CD4-positive, alpha-beta memory T cell (primary cell): ENCODE results near the gene ZSCAN22. TPM values are rescaled to one million over a fixed set of nuclear protein-coding genes. Genes with fewer than 3 reads are reported as not detected.
A peak's percentile ranks its signal among the peaks of the same experiment; 100 is the strongest.

ENCODE experiments used
- CTCF ChIA-PET: fragments of 350-600 bp; sonication (Branson Sonifier 250); formaldehyde crosslinking; loops from one replicate; lab custom pipeline; 2021; ENCODE audit warnings: inconsistent platforms; ENCODE audit not compliant: partially characterized antibody; lab: Charles Lee
- POLR2A ChIA-PET: fragments of 350-600 bp; sonication (Branson Sonifier 250); formaldehyde crosslinking; loops from one replicate; lab custom pipeline; 2021; ENCODE audit not compliant: partially characterized antibody; lab: Charles Lee
- DNase-seq, 5 donors: peaks; one replicate each; pipeline versions ENCODE4 v3.0.0 to v3.0.0-alpha.2; 2020 to 2022; ENCODE audit warnings: mixed read lengths in 1 of 5
- H3K27ac ChIP-seq: one replicate; pipeline ENCODE4 v1.7.0; 2013; ENCODE audit warnings: low read depth, low read length
- H3K27me3 ChIP-seq: 2 replicates; pipeline ENCODE4 v1.7.0; 2013; ENCODE audit warnings: mild to moderate bottlenecking, low read length, moderate library complexity; ENCODE audit not compliant: insufficient read depth
- H3K36me3 ChIP-seq: 2 replicates; pipeline ENCODE4 v1.7.0; 2013; ENCODE audit warnings: mild to moderate bottlenecking, low read length, moderate library complexity; ENCODE audit not compliant: insufficient read depth
- H3K4me1 ChIP-seq: 2 replicates; pipeline ENCODE4 v1.7.0; 2013; ENCODE audit warnings: mild to moderate bottlenecking, low read length, moderate library complexity; ENCODE audit not compliant: insufficient read depth
- H3K4me3 ChIP-seq, 2 donors: one replicate each; pipeline ENCODE4 v1.7.0; 2013; ENCODE audit warnings: low read length in 2 of 2, mild to moderate bottlenecking in 1 of 2
- H3K9me3 ChIP-seq, 2 donors: one replicate each; pipeline ENCODE4 v1.7.0; 2013; ENCODE audit warnings: low read length in 2 of 2, control low read depth in 1 of 2; ENCODE audit not compliant: control insufficient read depth in 1 of 2
- H3K27ac Mint-ChIP-seq, 7 donors: one replicate each; pipeline ENCODE4 v1.8.0; 2020 to 2021; ENCODE audit warnings: mixed read lengths in 7 of 7, mild to moderate bottlenecking in 6 of 7, inconsistent platforms in 3 of 7, moderate library complexity in 3 of 7
- H3K27me3 Mint-ChIP-seq, 2 donors: one replicate each; pipeline ENCODE4 v1.8.0; 2020 to 2021; ENCODE audit warnings: mixed read lengths in 2 of 2
- H3K36me3 Mint-ChIP-seq, 2 donors: one replicate each; pipeline ENCODE4 v1.8.0; 2020 to 2021; ENCODE audit warnings: mixed read lengths in 2 of 2, inconsistent platforms in 1 of 2, mild to moderate bottlenecking in 1 of 2
- H3K4me1 Mint-ChIP-seq, 4 donors: one replicate each; pipeline ENCODE4 v1.8.0; 2020 to 2021; ENCODE audit warnings: mixed read lengths in 4 of 4, mild to moderate bottlenecking in 1 of 4
- H3K4me3 Mint-ChIP-seq, 8 donors: one replicate each; pipeline ENCODE4 v1.8.0; 2020 to 2021; ENCODE audit warnings: mixed read lengths in 8 of 8, mild to moderate bottlenecking in 7 of 8, moderate library complexity in 6 of 8, inconsistent platforms in 3 of 8
- H3K9me3 Mint-ChIP-seq, 8 donors: one replicate each; pipeline ENCODE4 v1.8.0; 2020 to 2021; ENCODE audit warnings: mixed read lengths in 8 of 8, mild to moderate bottlenecking in 5 of 8, inconsistent platforms in 3 of 8, moderate library complexity in 1 of 8
- intact Hi-C: fragments of 100-400 bp; cut with micrococcal nuclease; formaldehyde crosslinking; loops from one replicate; pipeline ENCODE4 v1.15.1; 2023
- polyA plus RNA-seq, 2 donors: library from polyadenylated mRNA; unstranded; fragments of 300-500 nt; fragmentation: Illumina TruSeq; gene quantifications; one replicate each; pipeline ENCODE4 v1.2.3, GENCODE V29; 2021
- total RNA-seq, 2 experiments: library from RNA; stranded (reverse); gene quantifications; one replicate each; pipeline ENCODE4 v1.2.3, GENCODE V29; 2021

The ZSCAN22 gene
- total RNA-seq (1 to 10 TPM; 5.0 to 5.3 TPM), polyA plus RNA-seq (1 to 10 TPM in 1 of 2 donors, under 1 TPM in 1; 0.36 to 3.5 TPM)

GRCh38 chr19:58326914-58327726 is at the start of gene ZSCAN22:
Gene ZSCAN22, plus strand, starts transcription at chr19:58326994. Its CDS starts 7,809 bp downstream, at chr19:58334803.
- POLR2A ChIA-PET, result interaction anchor here (0.6 to 1.8 kb wide), 12 partner anchors 19 to 217 kb away, joined by 3 to 13 read pairs (median 4); partner anchors contain the start of genes ERVK3-1, TRIM28, ZBTB45 and ZNF497

GRCh38 chr19:58277197-58277596 is 49.6 kb upstream of the ZSCAN22 start:
- POLR2A ChIA-PET, result interaction anchor here (0.5 to 1.3 kb wide), 5 partner anchors 15 to 472 kb away, joined by 3 to 4 read pairs (median 3); partner anchors contain the start of gene ERVK3-1
- Histone ChIP-seq H3K9me3 (peaks cover 0 to 9% of the 10 kb centered on the region in 2 donors), H3K36me3 (peaks cover 8% of the 10 kb centered on the region), H3K27ac (no peak overlapping the region), H3K4me3 (no peak overlapping the region), H3K27me3 (no peaks in the 10 kb centered on the region), H3K4me1 (peaks cover 36% of the 10 kb centered on the region)
- Mint-ChIP-seq H3K27ac (peak overlapping the region in 2 of 7 donors; percentile 79 to 91), H3K9me3 (peaks cover 2 to 26% (median 13%) of the 10 kb centered on the region in 8 donors), H3K36me3 (peaks cover 34 to 40% of the 10 kb centered on the region in 2 donors), H3K4me3 (peak overlapping the region; percentile 18 to 100 (median 60)), H3K27me3 (no peaks in the 10 kb centered on the region), H3K4me1 (peaks cover 26 to 57% (median 36%) of the 10 kb centered on the region in 4 donors)
- no peak for DNase-seq
- intact Hi-C loops, result no loop called here
- CTCF ChIA-PET, result no interaction called here

More at GRCh38 chr19:58326914-58327726, at the start of gene ZSCAN22:
- H3K9me3 Mint-ChIP-seq, result no peaks in the 10 kb centered on the region
- H3K9me3 ChIP-seq, result no peaks in the 10 kb centered on the region
- no peaks in the 10 kb centered on the region for H3K27me3 Mint-ChIP-seq
- no peaks in the 10 kb centered on the region for H3K36me3 Mint-ChIP-seq
- CTCF ChIA-PET, result no interaction called here
- intact Hi-C loops, result loop anchor here (1.0 to 5.0 kb wide), 10 partner anchors 22 to 145 kb away; partner anchors contain the start of genes ERVK3-1, ZNF132, ZNF274 and ZNF497
- no peaks in the 10 kb centered on the region for H3K36me3 ChIP-seq
- H3K27me3 ChIP-seq, result no peaks in the 10 kb centered on the region
- H3K4me3 ChIP-seq, result peak within 1 kb of the TSS; percentile 32 to 77
- H3K4me1 Mint-ChIP-seq, result peaks cover 0 to 2% (median under 1%) of the 10 kb centered on the region in 4 donors
- no peak within 1 kb of the TSS for H3K4me3 Mint-ChIP-seq
- peak; percentile 80 to 89 (median 83) for DNase-seq
- H3K27ac ChIP-seq, result peak within 1 kb of the TSS; percentile 80
- H3K4me1 ChIP-seq, result peaks cover 25% of the 10 kb centered on the region
- no peak within 1 kb of the TSS for H3K27ac Mint-ChIP-seq

- intact Hi-C loops, result loop anchor here (1.0 to 2.0 kb wide), 11 partner anchors 27 to 295 kb away; partner anchors contain the start of genes ERVK3-1, MZF1, RPS5 and ZNF446
- peaks cover 31 to 37% of the 10 kb centered on the region in 2 donors for H3K36me3 Mint-ChIP-seq
- Histone ChIP-seq H3K4me1 (peaks cover 36% of the 10 kb centered on the region), H3K9me3 (peaks cover 0 to 9% of the 10 kb centered on the region in 2 donors), H3K27ac (peak overlapping the region; percentile 73), H3K36me3 (peaks cover 8% of the 10 kb centered on the region), H3K4me3 (peak overlapping the region; percentile 62 to 92), H3K27me3 (no peaks in the 10 kb centered on the region)
- peaks cover 2 to 21% (median 8%) of the 10 kb centered on the region in 8 donors for H3K9me3 Mint-ChIP-seq
- ChIA-PET CTCF (no interaction called here), POLR2A (interaction anchor here (0.5 to 2.5 kb wide), 16 partner anchors 11 to 1874 kb away, joined by 3 to 28 read pairs (median 4); partner anchors contain the start of genes ERVK3-1, ZNF274, ZNF497 and ZNF583)
- H3K27ac Mint-ChIP-seq, result peak overlapping the region; percentile 91 to 99 (median 96)
- H3K27me3 Mint-ChIP-seq, result no peaks in the 10 kb centered on the region
- peak in 1 of 5 donors; percentile 0 for DNase-seq
- H3K4me1 Mint-ChIP-seq, result peaks cover 28 to 57% (median 36%) of the 10 kb centered on the region in 4 donors
- peak overlapping the region; percentile 93 to 100 (median 98) for H3K4me3 Mint-ChIP-seq
These were observed 48.9 kb upstream of the ZSCAN22 start for GRCh38 chr19:58277748-58278540.

GRCh38 chr19:58278541-58279041 is 48.2 kb upstream of the ZSCAN22 start, which contains the start of gene ZNF8:
Gene ZNF8, plus strand, starts transcription at chr19:58278955. Its CDS starts 127 bp downstream, at chr19:58279082.
- Histone ChIP-seq H3K4me1 (peaks cover 36% of the 10 kb centered on the region), H3K27ac (peak within 1 kb of the TSS; percentile 73), H3K36me3 (peaks cover 8% of the 10 kb centered on the region), H3K4me3 (peak within 1 kb of the TSS; percentile 62 to 92), H3K9me3 (peaks cover 0 to 9% of the 10 kb centered on the region in 2 donors), H3K27me3 (no peaks in the 10 kb centered on the region)
- Mint-ChIP-seq H3K27me3 (no peaks in the 10 kb centered on the region), H3K4me1 (peaks cover 28 to 57% (median 36%) of the 10 kb centered on the region in 4 donors), H3K36me3 (peaks cover 31 to 38% of the 10 kb centered on the region in 2 donors), H3K9me3 (peaks cover 2 to 16% (median 7%) of the 10 kb centered on the region in 8 donors), H3K4me3 (peak within 1 kb of the TSS; percentile 93 to 100 (median 98)), H3K27ac (peak within 1 kb of the TSS; percentile 91 to 99 (median 96))
- ChIA-PET CTCF (no interaction called here), POLR2A (interaction anchor here (0.6 to 2.5 kb wide), 17 partner anchors 12 to 1875 kb away, joined by 3 to 28 read pairs (median 4); partner anchors contain the start of genes ERVK3-1, ZNF274, ZNF497 and ZNF583)
- intact Hi-C loops, result loop anchor here (1.0 to 2.0 kb wide), 11 partner anchors 27 to 295 kb away; partner anchors contain the start of genes ERVK3-1, MZF1, RPS5 and ZNF446
- peak; percentile 93 to 97 (median 95) for DNase-seq

GRCh38 chr19:58279042-58279924 is 47.5 kb upstream of the ZSCAN22 start:
- Histone ChIP-seq H3K27me3 (no peaks in the 10 kb centered on the region), H3K27ac (peak overlapping the region; percentile 73), H3K9me3 (peaks cover 0 to 7% of the 10 kb centered on the region in 2 donors), H3K36me3 (peaks cover 8% of the 10 kb centered on the region), H3K4me3 (peak overlapping the region; percentile 62 to 92), H3K4me1 (peaks cover 36% of the 10 kb centered on the region)
- Mint-ChIP-seq H3K27me3 (no peaks in the 10 kb centered on the region), H3K36me3 (peaks cover 28 to 38% of the 10 kb centered on the region in 2 donors), H3K4me1 (peaks cover 26 to 57% (median 36%) of the 10 kb centered on the region in 4 donors), H3K9me3 (peaks cover 0 to 14% (median 5%) of the 10 kb centered on the region in 8 donors), H3K27ac (peak overlapping the region; percentile 91 to 99 (median 96)), H3K4me3 (peak overlapping the region; percentile 93 to 100 (median 98))
- CTCF ChIA-PET, result interaction anchor here (1.0 kb wide), 1 partner anchor 30 kb away, joined by 3 read pairs; no protein-coding TSS in a partner anchor
- intact Hi-C loops, result loop anchor here (2.0 kb wide), 2 partner anchors 102 to 130 kb away; partner anchors contain the start of genes ZNF584 and ZNF837
- POLR2A ChIA-PET, result interaction anchor here (0.7 to 2.5 kb wide), 16 partner anchors 17 to 1875 kb away, joined by 3 to 28 read pairs (median 5); partner anchors contain the start of genes ERVK3-1, ZNF274, ZNF497 and ZNF548
- DNase-seq, result peak in 3 of 5 donors; percentile 14 to 60 (median 22)
